HG02970 (cell line): ENCODE measurements around the gene SYNJ2.
A peak's percentile ranks its signal among the peaks of the same experiment; 100 is the strongest.

ENCODE experiments used
- ATAC-seq: cut with Tn5 transposase; IDR thresholded peaks from one replicate; pipeline ENCODE4 v1.9.1; 2021; ENCODE audit warnings: mild to moderate bottlenecking, moderate library complexity, moderate number of reproducible peaks; ENCODE audit not compliant: unreplicated experiment, low FRiP score

The SYNJ2 gene

DNA sequence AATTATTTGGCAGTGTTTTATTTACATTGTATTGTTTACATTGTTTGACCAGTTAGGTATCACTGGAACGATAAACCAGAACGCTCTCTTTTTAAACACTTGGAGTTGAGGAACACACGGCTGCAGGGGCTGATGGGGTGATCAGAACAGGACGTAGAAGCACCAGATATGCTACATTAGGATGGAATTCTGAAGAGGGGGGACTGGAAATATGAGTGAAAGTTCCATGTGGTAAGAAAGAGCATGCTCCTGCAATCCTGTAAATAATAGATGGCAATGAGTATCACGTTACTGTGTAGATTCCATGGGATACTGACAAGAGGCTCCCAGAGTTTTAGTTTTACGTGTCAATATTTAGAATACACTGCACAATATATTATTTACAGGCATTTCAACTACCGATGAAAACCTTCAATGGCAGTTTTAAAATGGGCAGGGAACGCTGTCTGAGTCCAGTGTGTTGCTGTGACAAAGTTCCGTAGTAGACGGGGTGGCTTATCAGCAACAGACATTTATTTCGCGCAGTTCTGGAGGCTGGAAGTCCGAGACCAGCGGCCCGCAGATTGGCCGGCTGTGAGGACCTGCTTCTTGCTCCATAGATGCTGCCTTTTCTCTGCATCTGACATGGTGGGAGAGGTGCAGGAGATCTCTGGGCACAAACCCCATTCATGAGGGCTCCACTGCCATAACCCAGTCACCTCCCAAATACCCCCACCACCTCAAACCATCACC lies 43.1 kb downstream of the SYNJ2 start:
- ATAC-seq: no peak

DNA sequence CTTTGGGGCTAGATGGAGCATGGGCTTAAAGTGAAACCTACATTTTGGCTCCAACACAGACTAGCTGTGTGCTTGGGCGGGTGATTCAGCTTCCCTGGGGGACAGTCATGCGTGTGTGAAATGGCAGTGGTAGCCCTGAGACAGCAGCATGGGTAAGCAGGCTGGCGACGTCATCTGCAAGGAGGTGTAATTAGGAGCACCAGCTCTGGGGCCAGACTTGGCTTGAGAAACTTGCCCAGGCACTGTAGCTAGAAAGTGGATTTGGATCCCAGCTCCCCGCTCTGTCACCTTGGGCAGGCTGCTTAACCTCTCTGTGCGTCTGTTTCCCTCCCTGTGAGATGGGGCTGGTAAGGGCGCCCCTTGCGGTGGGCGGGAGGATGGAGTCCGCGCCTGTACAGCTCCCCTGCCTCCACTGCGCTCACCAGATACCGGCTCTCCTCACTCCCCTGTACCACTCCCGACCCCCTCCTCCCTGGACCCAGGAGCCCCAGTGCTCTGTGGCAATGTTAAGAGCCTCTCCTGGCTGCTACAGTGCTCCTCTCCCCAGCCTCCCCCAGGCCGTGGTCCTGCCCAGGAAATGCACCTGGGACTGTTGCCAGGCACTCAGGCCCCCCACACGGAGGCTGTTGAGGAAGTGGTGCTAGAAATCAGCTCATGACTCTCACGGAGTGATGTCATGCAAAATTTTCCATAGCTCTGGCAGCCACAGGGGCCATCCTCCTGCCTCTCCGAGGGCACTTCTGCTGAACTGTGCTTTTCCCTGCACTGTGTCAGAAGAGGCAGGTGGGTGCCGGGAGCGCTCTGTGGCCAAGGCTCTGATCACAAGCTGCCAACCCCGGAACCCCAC lies 44.6 kb downstream of the SYNJ2 start:
- ATAC-seq: peak; percentile 57

DNA sequence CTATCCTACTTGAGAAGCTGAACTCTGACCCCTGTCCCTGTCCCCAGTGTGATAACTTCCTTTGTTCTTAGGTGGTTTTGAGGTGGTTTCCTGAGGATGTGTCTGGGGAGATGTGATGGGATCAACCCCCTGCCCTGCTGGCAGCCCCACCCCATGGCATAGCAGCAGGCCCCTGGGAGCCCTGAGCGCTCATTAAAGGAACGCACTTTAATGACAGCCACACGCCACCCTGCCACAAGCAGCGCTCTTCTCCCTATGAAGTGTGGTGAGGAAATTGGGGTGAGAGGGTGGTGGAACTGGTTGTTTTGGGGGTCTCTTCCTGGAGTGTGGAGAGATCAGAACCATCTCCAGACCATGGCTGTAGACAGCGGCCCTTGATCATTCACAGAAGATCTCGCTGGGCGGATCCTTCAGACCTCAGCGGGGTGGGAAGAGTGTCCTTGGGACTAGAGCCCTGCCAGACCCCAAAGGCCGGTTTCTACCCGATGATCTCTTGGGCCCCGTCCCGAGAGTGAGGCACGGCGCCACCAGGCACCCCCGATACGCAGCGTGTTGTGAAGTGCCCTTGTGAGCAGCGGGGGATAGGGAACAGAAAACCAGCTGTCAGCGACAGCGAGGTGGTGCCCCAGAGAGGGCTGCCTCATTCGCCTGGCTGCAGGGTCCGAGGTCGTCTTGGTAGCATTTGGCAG lies 45.4 kb downstream of the SYNJ2 start:
- no peak for ATAC-seq

DNA sequence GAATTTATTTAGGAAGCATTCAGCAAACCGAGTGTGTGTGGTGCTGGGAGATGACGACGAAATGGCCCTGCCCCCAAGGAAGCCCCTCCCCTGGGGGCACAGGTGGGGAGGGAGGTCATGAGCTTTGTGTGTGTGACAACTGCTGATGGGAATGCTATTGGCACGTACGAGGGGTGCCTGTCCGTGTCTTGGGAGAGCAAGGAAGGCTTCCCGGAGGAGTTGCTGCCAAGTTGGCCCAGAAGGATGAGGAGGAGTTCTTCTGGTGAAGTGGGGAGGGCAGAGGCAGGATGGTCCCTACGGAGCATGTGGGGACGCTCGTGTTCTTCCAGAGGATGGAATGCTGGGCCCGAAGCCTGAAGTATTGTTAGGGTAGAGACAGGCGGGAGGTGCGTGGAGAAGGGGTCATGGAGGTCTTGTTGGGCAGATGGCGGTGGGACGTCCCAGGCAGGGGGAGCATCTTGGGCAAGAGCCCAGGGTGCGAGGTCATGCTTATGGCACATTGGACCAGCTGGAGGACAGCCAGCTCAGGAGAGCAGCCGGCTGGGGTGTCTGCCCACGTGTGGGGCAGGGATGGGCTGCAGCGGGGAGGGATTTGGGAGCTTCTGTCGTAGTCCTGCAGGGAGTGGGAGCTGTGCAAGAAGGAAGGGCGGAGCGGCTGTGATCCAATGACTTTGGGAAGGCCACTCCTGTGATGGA lies 46.1 kb downstream of the SYNJ2 start:
- no peak for ATAC-seq

DNA sequence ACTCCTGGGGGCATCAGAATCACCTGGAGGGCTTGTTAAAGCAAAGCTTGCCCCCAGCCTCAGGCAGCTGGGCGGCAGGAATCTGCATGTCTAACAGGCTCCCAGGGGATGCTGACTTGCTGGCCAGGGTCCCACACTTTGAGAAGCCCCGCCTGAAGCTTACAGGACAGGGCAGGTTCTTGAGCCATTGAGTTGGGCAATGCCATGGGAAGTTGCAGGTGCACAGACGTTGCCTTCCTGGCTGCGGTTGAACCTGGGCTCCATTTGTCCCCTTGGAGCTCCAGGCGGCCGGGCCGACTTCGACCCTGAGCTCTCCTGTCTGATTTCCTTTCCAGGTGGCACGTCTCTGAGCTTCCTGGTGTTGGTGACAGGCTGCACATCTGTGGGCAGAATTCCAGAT lies 46.8 kb downstream of the SYNJ2 start:
- no peak for ATAC-seq

DNA sequence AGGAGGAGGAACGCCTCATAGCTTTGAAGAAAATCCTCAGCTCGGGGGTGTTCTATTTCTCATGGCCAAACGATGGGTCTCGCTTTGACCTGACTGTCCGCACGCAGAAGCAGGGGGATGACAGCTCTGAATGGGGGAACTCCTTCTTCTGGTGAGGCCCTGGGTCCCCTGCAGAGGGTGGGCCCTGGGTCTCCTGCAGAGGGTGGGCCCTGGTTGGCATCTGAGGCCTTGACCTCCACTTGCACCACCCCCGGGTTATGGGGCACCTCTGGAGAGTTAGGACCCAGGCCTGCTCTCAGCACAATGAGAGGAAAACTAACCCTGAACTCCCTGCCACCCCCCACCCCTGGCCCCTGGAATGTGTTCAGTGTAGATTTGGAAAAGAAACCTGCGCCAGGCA lies 47.2 kb downstream of the SYNJ2 start:
- ATAC-seq: no peak

DNA sequence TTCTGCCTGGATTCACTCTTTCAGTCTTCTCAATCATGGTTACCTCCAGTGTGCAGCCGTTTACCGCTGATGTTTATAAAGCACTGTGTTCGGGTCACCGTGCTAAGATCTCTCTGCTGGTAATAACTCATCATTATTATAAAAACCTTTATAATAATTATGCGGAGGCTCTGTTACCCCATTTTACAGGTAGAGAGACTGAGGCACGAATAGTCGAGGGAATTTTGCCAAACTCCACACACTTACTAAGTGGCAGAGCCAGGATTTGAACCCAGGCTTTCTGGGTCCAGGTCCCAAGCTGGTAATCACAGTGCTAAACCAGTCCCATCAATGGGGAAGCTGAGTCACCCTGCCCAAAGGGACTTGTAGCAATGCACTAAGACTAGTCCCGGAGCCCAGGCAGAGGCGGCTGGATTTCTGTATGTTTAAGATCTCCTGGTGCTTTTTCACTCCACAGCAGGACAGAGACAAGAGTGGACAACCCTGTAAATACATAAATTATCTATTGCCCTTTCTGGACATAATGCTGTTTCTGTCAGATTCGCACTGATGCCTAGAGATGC lies 48.1 kb downstream of the SYNJ2 start:
- ATAC-seq: no peak

DNA sequence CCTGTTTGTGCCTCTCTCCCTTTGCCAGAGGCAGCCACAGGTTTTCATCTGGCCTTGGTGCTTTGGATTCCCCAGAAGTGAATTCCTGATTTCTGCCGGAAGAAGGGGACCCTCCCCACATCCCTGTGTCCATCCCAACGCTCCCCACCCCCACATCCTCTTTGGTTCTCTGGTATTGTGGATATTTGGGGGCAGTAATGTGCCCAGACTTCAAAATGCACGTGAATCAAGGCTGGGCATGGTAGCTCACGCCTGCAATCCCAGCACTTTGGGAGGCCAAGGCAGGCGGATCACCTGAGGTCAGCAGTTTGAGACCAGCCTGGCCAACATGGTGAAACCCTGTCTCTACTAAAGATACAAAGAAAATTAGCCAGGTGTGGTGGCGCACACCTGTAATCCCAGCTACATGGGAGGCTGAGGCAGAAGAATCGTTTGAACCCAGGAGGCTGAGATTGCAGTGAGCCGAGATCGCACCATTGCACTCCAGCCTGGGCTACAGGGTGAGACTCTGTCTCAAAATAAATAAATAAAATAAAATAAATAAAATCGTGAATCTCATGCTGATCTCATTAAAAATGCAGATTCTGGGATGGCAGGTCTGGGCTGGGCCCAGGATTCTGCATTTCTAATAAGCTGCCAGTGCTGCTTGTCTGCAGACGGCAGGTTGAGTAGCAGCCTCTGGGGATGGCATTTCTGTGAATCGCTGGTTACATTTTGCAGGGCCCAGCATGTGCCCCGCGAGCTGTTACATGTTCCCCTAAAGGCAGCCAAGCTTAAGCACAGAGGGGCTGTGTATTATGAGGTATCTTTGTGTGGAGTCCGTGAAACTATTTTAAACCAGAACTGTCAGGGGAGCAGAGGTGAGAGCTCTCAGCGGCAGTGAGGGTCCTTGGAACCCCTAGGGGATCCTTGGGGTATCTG lies 49.0 kb downstream of the SYNJ2 start:
- no peak for ATAC-seq

DNA sequence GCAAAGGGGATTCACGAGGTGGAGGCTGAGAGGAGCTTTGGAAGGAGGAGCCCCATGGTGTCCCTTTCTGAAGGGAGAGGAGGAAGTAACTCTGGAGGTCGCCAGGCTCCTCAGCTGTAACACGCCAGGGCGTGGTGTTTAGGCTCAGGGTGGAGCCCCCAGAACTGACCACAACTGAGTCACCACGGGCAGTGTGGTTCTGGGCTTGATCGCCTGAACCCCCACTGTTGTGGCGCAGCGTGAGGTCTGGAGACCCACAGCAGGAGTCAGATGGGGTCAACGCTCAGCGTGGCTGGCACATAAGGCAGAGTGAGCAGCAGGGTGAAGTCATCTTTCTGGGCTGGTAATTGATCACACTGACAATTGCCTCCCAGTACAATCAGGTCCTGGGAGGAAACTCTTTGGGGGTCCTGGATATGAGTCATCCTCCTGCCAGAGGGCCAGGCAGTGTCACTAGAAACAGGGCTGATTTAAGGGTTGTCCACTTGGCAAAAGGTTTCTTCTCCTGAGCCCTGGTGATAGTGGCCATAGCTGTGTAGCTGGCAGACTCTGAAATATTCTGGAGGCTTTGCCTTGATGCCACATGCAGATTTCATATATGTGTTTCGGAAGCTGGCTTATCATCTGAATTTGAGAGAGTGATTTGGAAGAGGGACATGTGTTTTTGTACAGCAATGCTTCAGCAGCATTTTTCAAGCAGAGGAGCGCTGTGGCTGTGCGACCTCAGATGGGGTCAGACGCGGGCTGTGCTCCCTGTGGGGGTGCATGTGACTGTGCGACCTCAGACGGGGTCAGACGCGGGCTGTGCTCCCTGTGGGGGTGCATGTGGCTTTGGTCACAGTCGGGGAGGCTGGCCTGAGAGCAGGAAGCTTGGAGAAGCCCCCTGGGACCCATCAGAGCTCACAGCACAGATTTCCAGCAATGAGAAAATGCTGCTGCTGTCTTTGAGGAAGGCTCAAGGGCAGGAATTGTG lies 50.0 kb downstream of the SYNJ2 start:
- no peak for ATAC-seq

DNA sequence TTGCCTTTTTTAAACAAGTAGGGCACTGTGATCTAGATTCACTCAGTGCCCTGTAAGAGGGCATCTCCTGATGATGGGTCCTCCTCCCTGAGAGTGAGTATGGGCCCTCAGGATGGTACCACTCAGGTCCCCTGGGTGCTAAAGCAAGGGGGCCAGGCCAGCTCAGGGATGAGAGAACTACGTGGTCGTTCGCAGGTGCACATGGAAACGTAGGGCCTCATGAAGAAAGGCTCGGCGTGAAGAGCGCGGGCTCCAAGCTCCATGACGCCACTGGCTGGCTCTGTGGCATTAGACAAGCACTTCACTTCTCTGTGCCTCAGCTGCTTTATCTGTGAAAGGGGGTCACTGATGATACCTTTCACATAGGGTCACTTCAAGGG lies 50.7 kb downstream of the SYNJ2 start:
- ATAC-seq: no peak

DNA sequence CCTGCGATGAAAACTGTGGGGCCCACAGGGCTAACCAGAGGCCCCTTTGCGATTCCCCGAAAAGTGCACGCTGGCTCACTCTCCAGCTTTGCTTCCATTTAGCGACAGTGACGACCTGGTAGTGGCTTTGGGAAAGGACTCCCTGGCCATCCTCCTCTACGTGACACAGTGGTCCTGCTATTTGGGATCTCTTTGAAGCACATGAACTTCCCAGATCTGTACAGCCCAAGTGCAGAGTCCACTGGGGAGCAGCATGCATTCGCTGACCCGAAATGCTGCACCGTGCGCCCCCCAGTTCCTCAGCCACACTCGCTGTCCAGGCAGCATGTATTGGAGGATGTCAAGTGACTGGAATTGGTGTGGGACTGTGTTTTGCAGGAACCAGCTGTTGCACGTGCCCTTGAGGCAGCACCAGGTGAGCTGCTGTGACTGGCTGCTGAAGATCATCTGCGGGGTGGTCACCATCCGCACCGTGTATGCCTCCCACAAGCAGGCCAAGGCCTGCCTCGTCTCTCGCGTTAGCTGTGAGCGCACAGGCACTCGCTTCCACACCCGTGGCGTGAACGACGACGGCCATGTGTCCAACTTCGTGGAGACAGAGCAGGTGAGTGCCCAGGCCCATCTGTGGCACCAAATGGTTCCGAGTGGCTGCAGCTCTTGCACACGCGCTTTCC lies 51.6 kb downstream of the SYNJ2 start:
- no peak for ATAC-seq

DNA sequence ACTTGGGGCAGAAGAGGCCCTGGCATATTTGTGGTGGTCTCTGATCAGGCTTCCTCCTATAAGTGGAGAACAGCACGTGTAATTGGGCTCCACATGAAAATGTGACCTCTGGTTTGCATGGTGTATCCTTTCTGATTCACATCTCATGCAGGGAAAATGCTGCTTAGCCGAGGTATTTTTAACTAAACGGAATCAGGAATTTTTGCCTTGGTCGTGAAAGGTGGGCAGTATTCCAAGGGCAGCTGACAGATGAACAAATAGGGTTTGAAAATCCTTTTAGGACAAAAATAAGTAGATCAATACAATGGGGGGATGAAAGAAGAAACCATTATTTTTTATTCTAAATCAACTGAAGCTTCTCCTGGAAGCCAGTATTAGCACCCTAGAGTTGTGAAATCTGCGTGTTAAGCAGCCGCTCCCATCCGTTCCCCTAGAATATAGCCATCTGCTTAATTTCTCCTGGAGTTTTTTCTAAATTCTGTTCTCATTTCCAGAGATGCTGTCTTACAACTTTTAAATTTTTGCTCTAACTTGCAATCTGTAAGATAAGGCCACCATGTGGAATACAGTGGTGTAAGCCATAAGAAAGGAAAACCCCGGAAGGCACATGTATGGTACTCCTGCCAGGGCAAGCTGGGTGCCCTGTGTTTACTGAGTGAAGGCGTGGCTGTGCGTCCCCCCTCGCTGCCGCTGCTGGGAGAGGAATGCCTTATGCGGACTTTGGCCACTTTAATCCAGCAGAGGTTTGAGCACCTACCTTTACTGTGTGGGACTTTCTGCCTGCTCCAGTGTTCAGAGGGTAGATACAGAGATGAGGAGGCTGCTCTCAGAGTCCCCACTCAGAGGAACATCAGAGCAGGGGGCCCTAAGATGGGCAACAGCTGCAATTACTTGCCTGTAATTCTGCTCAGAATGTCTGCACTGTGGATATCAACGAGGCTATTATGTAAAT lies 52.4 kb downstream of the SYNJ2 start:
- no peak for ATAC-seq

DNA sequence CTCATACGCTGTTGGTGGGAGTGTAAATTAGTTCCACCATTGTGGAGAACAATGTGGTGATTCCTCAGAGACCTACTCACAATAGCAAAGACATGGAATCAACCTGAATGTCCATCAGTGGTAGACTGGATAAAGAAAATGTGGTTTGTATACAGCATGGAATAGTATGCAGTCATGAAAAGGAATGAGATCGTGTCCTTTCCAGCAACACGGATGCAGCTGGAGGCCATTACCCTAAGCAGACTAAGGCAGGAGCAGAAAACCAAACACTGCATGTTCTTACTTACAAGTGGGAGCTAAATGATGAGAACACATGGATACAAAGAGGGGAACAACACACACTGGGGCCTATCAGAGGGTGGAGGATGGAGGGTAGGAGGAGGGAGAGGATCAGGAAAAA lies 54.6 kb downstream of the SYNJ2 start:
- ATAC-seq: no peak

DNA sequence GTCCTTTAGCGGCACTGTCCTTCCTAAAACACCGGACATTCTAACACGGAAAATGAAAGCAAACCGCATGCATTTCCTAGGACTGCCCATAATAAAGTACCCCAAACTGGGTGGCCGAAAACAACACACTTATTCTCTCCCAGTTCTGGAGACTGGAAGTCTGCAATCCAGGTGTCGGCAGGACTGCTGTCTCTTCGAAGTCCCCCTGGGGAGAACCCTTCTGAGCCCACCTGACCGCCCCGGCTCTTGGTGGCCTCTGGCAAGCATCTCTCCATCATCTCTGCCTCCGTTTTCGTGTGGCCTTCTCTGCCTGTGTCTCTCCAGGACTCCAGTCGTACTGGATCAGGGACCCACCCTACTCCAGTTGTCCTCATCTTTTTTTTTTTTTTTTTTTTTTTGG lies 55.4 kb downstream of the SYNJ2 start:
- no peak for ATAC-seq

DNA sequence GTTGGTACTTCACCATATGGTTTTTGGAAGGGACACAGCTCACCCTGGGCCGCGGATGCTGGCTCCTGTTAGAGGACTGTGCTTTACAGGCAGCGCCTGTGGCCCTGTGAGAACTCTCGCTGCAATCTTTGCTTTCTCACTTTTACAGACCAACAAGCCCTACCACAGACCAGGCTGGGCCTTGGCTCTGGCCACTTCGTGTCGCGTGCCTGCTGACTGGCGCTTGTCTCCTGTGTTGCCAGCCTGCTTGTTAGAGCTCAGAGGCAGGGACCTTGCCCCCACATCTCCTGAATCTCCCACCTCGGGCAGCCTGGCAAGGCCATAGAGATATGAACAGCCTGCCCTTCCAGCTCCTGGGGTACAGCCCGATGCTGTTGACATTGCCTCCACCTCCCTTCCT lies 56.1 kb downstream of the SYNJ2 start:
- no peak for ATAC-seq

DNA sequence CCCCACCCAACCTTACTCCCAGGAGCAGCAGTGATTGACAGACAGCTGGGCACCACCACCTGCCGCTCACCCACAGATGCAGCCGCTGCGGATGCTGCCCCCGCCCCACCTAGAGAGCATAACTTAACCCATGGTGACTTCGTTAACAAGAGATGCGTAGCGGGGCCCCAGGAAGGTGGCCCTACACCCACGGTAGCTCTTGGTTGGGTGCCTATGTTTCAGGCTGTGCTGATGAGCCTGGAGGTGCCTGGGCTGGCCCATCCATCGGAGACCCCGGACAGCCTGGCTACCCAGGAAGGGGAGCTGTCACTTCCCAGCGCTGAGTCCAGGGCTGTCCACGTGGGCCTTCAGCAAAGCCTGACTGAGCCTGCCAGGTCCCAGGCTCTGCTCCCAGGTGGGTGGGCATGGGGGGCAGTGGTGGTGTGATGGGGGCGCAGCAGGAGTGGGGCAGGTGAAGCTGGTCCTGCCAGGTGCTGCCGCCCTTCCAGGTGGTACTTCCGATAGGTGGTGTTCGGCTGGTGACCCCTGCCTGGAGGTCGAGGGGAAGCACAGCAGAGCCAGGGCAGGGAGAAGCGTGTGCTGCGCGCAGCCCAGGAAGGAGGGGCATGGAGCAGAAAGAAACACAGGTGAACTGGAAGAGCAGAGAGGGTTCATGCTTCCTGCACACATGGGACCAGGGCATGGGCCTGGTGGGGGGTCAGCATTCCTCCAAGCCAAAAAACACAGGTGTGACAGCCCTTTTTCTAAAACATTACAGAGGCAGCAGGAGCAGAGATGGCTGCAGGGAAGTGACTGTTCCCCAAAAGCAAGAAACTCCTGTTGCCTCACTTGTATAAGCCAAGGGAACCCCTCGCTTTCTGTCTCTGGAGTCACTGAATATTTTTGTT lies 56.9 kb downstream of the SYNJ2 start:
- ATAC-seq: no peak
